K562 (cell line): Measurements from ENCODE around the gene CUTA. TPM values are rescaled to one million over a fixed set of nuclear protein-coding genes. Genes with fewer than 3 reads are reported as not detected.

Source experiments
- ARID2 ChIP-seq: fragments of 450-650 bp; IDR thresholded peaks from 2 replicates; pipeline ENCODE4 v1.6.1; 2017; ENCODE audit warnings: antibody characterized with exemption, mild to moderate bottlenecking
- BDP1 ChIP-seq: IDR thresholded peaks from 3 replicates; pipeline ENCODE4 v1.6.1; 2011; ENCODE audit not compliant: insufficient read length, insufficient read depth
- DPF2 ChIP-seq: fragments of 450-650 bp; IDR thresholded peaks from 2 replicates; pipeline ENCODE4 v1.6.1; 2016
- GABPB2 ChIP-seq: fragments of 250-450 bp; sonication (Bioruptor Pico); conservative IDR thresholded peaks from 2 replicates; pipeline ENCODE4 v1.5.1; 2021; ENCODE audit warnings: mild to moderate bottlenecking
- HDAC8 ChIP-seq: fragments of 450-650 bp; IDR thresholded peaks from 2 replicates; pipeline ENCODE4 v1.6.1; 2016; ENCODE audit warnings: mild to moderate bottlenecking, missing genetic modification characterization, moderate library complexity, missing compliant biosample characterization
- KAT7 ChIP-seq: sonication (generic); formaldehyde crosslinking; IDR thresholded peaks from 2 replicates; pipeline ENCODE4 v1.8.0; 2022; ENCODE audit warnings: missing genetic modification reagents, mild to moderate bottlenecking, borderline replicate concordance
- KLF16 ChIP-seq: IDR thresholded peaks from 2 replicates; pipeline ENCODE4 v1.6.1; 2016; ENCODE audit warnings: antibody characterized with exemption
- L3MBTL2 ChIP-seq: fragments of 450-650 bp; IDR thresholded peaks from 2 replicates; pipeline ENCODE4 v1.6.1; 2016; ENCODE audit warnings: mild to moderate bottlenecking, moderate library complexity
- SLC30A9 ChIP-seq: fragments of 250-450 bp; sonication (Bioruptor Pico); IDR thresholded peaks from 2 replicates; pipeline ENCODE4 v1.8.0; 2022; ENCODE audit warnings: mild to moderate bottlenecking, moderate library complexity
- TBP ChIP-seq: optimal IDR thresholded peaks from 2 replicates; pipeline ENCODE3; 2011; ENCODE audit warnings: low read depth, low read length, improper control_type of control experiment
- TRIM24 ChIP-seq, 2 experiments: fragments of 450-650 bp; IDR thresholded peaks; 2 replicates each; pipeline ENCODE4 v1.6.1; 2016
- ZNF140 ChIP-seq: fragments of 250-450 bp; sonication (Bioruptor Pico); IDR thresholded peaks from 2 replicates; pipeline ENCODE4 v1.8.0; 2021; ENCODE audit warnings: moderate library complexity, mild to moderate bottlenecking, inconsistent platforms
- ZNF224 ChIP-seq: sonication (generic); formaldehyde crosslinking; IDR thresholded peaks from 2 replicates; pipeline ENCODE4 v1.8.0; 2022; ENCODE audit warnings: mild to moderate bottlenecking, missing genetic modification reagents
- ZNF408 ChIP-seq: fragments of 250-450 bp; sonication (Bioruptor Pico); IDR thresholded peaks from 2 replicates; pipeline ENCODE4 v1.4.0; 2020; ENCODE audit warnings: low read depth, mild to moderate bottlenecking, moderate library complexity
- polyA plus RNA-seq, 8 experiments: library from polyadenylated mRNA; depleted of rRNA in 4 of 8; stranded (reverse) in 5 of 8; unstranded in 3 of 8; fragments of >200 nt; fragmentation: Nextera tagmentation in 2 of 8; fragmentation: Illumina TruSeq in 1 of 8; extraction: Ambion mirVana in 2 of 8; extraction: Trizol in 1 of 8; gene quantifications; 2 replicates each; pipeline versions ENCODE4 v1.2.1 to v1.2.3, GENCODE V29; 2011 to 2014; ENCODE audit warnings: inconsistent platforms in 1 of 8, missing spikeins in 1 of 8
- total RNA-seq, 7 experiments: library from RNA; depleted of rRNA in 6 of 7; stranded (reverse); fragments of >200 nt in 6 of 7; fragmentation: Illumina TruSeq in 2 of 7; extraction: Trizol in 2 of 7; gene quantifications; 2 replicates each; pipeline versions ENCODE4 v1.2.1 to v1.2.3, GENCODE V29; 2011 to 2021; ENCODE audit warnings: low replicate concordance in 1 of 7
- TF ChIP-seq, protein P1 (sequence below), 2 experiments: fragments of 450-650 bp in 1 of 2; sonication (generic) in 1 of 2; formaldehyde crosslinking; conservative IDR thresholded peaks; 2 replicates each; pipeline versions ENCODE4 v1.4.0 to v1.8.1; 2020 to 2022; ENCODE audit warnings: mild to moderate bottlenecking in 1 of 2, missing genetic modification reagents in 1 of 2
- TF ChIP-seq, protein P2 (sequence below): fragments of 450-650 bp; IDR thresholded peaks from 2 replicates; pipeline ENCODE4 v1.6.1; 2017; ENCODE audit warnings: antibody characterized with exemption
- TF ChIP-seq, protein P3 (sequence below): fragments of 200-800 bp; sonication (Bioruptor generic); IDR thresholded peaks from 2 replicates; pipeline ENCODE4 v1.6.1; 2017; ENCODE audit warnings: missing genetic modification characterization, missing compliant biosample characterization
- TF ChIP-seq, protein P4 (sequence below): sonication (generic); formaldehyde crosslinking; IDR thresholded peaks from 2 replicates; pipeline ENCODE4 v1.9.0; 2022; ENCODE audit warnings: mild to moderate bottlenecking, missing genetic modification reagents
- TF ChIP-seq, protein P5 (sequence below): fragments of 250-450 bp; sonication (Bioruptor Pico); IDR thresholded peaks from 2 replicates; pipeline ENCODE4 v1.5.1; 2021; ENCODE audit warnings: mild to moderate bottlenecking
- TF ChIP-seq, protein P6 (sequence below): sonication (generic); formaldehyde crosslinking; IDR thresholded peaks from 2 replicates; pipeline ENCODE4 v1.8.1; 2023; ENCODE audit warnings: mild to moderate bottlenecking, missing genetic modification reagents

Gene CUTA
- total and polyA plus RNA-seq, 9 of the 15 experiments (the other 6 are each of a cell fraction or from before 2014, with no cell fraction given), result 166 to 682 (median 310) TPM

DNA sequence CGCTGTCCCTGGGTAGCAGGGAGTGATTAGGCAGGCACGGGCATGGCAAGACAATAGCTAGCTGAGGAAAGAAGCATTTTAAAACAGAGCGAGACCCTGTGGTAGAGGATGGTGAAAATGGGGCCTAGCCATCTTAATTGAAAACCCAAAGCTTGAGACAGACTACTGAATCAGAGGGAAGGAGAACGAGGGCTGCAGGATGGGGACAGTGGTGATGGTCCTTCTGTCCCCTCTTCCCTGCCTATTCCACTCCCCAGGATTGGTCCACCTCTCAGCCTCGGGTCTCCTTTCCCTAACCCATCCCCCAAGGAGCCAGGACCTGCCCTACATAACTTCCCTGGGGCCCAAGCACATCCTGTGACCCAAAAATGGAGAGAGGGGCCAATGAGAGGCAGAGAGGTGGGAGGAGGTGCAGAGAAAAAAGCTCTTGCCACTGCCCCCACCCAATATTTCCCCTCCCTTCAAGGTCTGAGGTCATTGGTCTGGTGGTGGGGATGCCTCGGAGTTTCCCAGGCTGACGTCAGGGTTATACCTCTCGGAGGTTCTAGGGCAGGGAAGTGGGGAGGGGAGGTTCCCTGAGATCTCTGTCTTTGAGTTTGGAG lies 884 bp upstream of the CUTA start (continued):
- TF ChIP-seq, protein P1, sequence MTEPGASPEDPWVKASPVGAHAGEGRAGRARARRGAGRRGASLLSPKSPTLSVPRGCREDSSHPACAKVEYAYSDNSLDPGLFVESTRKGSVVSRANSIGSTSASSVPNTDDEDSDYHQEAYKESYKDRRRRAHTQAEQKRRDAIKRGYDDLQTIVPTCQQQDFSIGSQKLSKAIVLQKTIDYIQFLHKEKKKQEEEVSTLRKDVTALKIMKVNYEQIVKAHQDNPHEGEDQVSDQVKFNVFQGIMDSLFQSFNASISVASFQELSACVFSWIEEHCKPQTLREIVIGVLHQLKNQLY (CRISPR knock-in tag; conservative IDR thresholded peaks at IDR 0.05), result peak in 1 of 2 experiments; percentile 89; a peak in 2 of 4 replicates
- TF ChIP-seq ZNF408 (CRISPR knock-in tag) (no peak), KAT7 (CRISPR knock-in tag) (no peak), KLF16 (no peak), TRIM24 (IDR thresholded peaks at IDR 0.05) (0 out of 4 replicates have a peak, but pooled peaks of 1 of the 2 experiments have one; percentile 29), BDP1 (no peak), GABPB2 (CRISPR knock-in tag) (no peak), L3MBTL2 (no peak), TBP (no peak), HDAC8 (no peak), ARID2 (no peak), ZNF140 (CRISPR knock-in tag) (no peak), ZNF224 (CRISPR knock-in tag) (no peak), SLC30A9 (no peak), DPF2 (no peak)
- TF ChIP-seq, protein P2, sequence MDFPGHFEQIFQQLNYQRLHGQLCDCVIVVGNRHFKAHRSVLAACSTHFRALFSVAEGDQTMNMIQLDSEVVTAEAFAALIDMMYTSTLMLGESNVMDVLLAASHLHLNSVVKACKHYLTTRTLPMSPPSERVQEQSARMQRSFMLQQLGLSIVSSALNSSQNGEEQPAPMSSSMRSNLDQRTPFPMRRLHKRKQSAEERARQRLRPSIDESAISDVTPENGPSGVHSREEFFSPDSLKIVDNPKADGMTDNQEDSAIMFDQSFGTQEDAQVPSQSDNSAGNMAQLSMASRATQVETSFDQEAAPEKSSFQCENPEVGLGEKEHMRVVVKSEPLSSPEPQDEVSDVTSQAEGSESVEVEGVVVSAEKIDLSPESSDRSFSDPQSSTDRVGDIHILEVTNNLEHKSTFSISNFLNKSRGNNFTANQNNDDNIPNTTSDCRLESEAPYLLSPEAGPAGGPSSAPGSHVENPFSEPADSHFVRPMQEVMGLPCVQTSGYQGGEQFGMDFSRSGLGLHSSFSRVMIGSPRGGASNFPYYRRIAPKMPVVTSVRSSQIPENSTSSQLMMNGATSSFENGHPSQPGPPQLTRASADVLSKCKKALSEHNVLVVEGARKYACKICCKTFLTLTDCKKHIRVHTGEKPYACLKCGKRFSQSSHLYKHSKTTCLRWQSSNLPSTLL, result no peak
- TF ChIP-seq, protein P3, sequence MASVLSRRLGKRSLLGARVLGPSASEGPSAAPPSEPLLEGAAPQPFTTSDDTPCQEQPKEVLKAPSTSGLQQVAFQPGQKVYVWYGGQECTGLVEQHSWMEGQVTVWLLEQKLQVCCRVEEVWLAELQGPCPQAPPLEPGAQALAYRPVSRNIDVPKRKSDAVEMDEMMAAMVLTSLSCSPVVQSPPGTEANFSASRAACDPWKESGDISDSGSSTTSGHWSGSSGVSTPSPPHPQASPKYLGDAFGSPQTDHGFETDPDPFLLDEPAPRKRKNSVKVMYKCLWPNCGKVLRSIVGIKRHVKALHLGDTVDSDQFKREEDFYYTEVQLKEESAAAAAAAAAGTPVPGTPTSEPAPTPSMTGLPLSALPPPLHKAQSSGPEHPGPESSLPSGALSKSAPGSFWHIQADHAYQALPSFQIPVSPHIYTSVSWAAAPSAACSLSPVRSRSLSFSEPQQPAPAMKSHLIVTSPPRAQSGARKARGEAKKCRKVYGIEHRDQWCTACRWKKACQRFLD (CRISPR knock-in tag), result no peak
- TF ChIP-seq, protein P4, sequence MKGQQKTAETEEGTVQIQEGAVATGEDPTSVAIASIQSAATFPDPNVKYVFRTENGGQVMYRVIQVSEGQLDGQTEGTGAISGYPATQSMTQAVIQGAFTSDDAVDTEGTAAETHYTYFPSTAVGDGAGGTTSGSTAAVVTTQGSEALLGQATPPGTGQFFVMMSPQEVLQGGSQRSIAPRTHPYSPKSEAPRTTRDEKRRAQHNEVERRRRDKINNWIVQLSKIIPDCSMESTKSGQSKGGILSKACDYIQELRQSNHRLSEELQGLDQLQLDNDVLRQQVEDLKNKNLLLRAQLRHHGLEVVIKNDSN (CRISPR knock-in tag), result no peak
- TF ChIP-seq, protein P5, sequence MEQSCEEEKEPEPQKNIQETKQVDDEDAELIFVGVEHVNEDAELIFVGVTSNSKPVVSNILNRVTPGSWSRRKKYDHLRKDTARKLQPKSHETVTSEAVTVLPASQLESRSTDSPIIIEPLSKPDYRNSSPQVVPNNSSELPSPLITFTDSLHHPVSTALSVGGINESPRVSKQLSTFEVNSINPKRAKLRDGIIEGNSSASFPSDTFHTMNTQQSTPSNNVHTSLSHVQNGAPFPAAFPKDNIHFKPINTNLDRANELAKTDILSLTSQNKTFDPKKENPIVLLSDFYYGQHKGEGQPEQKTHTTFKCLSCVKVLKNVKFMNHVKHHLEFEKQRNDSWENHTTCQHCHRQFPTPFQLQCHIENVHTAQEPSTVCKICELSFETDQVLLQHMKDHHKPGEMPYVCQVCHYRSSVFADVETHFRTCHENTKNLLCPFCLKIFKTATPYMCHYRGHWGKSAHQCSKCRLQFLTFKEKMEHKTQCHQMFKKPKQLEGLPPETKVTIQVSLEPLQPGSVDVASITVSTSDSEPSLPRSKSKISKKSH (CRISPR knock-in tag), result no peak
- TF ChIP-seq, protein P6, sequence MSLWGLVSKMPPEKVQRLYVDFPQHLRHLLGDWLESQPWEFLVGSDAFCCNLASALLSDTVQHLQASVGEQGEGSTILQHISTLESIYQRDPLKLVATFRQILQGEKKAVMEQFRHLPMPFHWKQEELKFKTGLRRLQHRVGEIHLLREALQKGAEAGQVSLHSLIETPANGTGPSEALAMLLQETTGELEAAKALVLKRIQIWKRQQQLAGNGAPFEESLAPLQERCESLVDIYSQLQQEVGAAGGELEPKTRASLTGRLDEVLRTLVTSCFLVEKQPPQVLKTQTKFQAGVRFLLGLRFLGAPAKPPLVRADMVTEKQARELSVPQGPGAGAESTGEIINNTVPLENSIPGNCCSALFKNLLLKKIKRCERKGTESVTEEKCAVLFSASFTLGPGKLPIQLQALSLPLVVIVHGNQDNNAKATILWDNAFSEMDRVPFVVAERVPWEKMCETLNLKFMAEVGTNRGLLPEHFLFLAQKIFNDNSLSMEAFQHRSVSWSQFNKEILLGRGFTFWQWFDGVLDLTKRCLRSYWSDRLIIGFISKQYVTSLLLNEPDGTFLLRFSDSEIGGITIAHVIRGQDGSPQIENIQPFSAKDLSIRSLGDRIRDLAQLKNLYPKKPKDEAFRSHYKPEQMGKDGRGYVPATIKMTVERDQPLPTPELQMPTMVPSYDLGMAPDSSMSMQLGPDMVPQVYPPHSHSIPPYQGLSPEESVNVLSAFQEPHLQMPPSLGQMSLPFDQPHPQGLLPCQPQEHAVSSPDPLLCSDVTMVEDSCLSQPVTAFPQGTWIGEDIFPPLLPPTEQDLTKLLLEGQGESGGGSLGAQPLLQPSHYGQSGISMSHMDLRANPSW (CRISPR knock-in tag), result 0 out of 2 replicates have a peak, but pooled peaks have one; percentile 9
